B cell (primary cell): ENCODE data around the gene PAPSS2. TPM values are rescaled to one million over a fixed set of nuclear protein-coding genes. Genes with fewer than 3 reads are reported as not detected.

Source experiments
- ATAC-seq: fragments of 200-7000 bp; cut with Tn5 transposase; one replicate; pipeline ENCODE4 v1.10.0; 2021; ENCODE audit warnings: low read depth, mild to moderate bottlenecking, moderate number of reproducible peaks, moderate library complexity
- CTCF ChIA-PET: fragments of 350-600 bp; sonication (Branson Sonifier 250); formaldehyde crosslinking; loops from one replicate; lab custom pipeline; 2021; ENCODE audit warnings: antibody characterized with exemption, inconsistent platforms; lab: Charles Lee
- POLR2A ChIA-PET: fragments of 350-600 bp; sonication (Branson Sonifier 250); formaldehyde crosslinking; loops from one replicate; lab custom pipeline; 2021; ENCODE audit warnings: antibody characterized with exemption; lab: Charles Lee
- DNase-seq: peaks from one replicate; pipeline ENCODE4 v3.0.0; 2013
- H2AFZ ChIP-seq: 2 replicates; pipeline ENCODE4 v1.6.1; 2012; ENCODE audit warnings: mild to moderate bottlenecking, low read depth, low read length; ENCODE audit not compliant: insufficient read depth, poor library complexity, severe bottlenecking
- H3K27ac ChIP-seq, 2 donors: 1 replicate in 1 of 2; 2 replicates in 1 of 2; pipeline ENCODE4 v1.5.1; 2012 to 2013; ENCODE audit warnings: low read length in 2 of 2, mild to moderate bottlenecking in 2 of 2, moderate library complexity in 1 of 2
- H3K27me3 ChIP-seq, 4 experiments: fragments of 200-600 bp in 1 of 4; sonication (generic) in 1 of 4; replicated peaks in 1 of 4; 1 replicate in 2 of 4; 2 replicates in 2 of 4; pipeline versions ENCODE4 v1.6.1 to v1.7.0; 2013 to 2016; ENCODE audit warnings: low read length in 3 of 4, mild to moderate bottlenecking in 2 of 4, mixed read lengths in 1 of 4, moderate library complexity in 1 of 4; ENCODE audit not compliant: insufficient read depth in 4 of 4, control insufficient read depth in 3 of 4; ENCODE audit errors: control extremely low read depth in 1 of 4
- H3K36me3 ChIP-seq, 2 experiments: replicated peaks in 1 of 2; 1 replicate in 1 of 2; 2 replicates in 1 of 2; pipeline versions ENCODE4 v1.6.1 to v1.7.1; 2013; ENCODE audit warnings: low read length in 1 of 2; ENCODE audit not compliant: insufficient read depth in 2 of 2, control insufficient read depth in 1 of 2; ENCODE audit errors: control extremely low read depth in 1 of 2, extremely low read depth in 1 of 2
- H3K4me1 ChIP-seq, 2 donors: fragments of 200-600 bp in 1 of 2; sonication (generic) in 1 of 2; 1 replicate in 1 of 2; 2 replicates in 1 of 2; pipeline versions ENCODE4 v1.5.1 to v1.6.1; 2013 to 2017; ENCODE audit warnings: low read length in 2 of 2; ENCODE audit not compliant: control insufficient read depth in 2 of 2, insufficient read depth in 2 of 2
- H3K4me2 ChIP-seq: replicated peaks from 2 replicates; pipeline ENCODE3; 2012; ENCODE audit warnings: mild to moderate bottlenecking, low read depth, low read length; ENCODE audit not compliant: poor library complexity, severe bottlenecking
- H3K4me3 ChIP-seq, 5 experiments: fragments of 200-600 bp in 1 of 5; sonication (generic) in 1 of 5; 1 replicate in 3 of 5; 2 replicates in 2 of 5; pipeline versions ENCODE4 v1.5.1 to v1.7.0; 2011 to 2016; ENCODE audit warnings: low read length in 4 of 5, mild to moderate bottlenecking in 4 of 5, low read depth in 2 of 5, control low read depth in 1 of 5, moderate library complexity in 1 of 5; ENCODE audit not compliant: insufficient read depth in 1 of 5; ENCODE audit errors: control extremely low read depth in 1 of 5, extremely low read depth in 1 of 5
- H3K79me2 ChIP-seq: fragments of 200-600 bp; sonication (generic); one replicate; pipeline ENCODE4 v1.6.0; 2016; ENCODE audit warnings: low read length; ENCODE audit not compliant: control insufficient read depth, insufficient read depth
- H3K9ac ChIP-seq: fragments of 200-600 bp; sonication (generic); 2 replicates; pipeline ENCODE4 v1.6.1; 2017; ENCODE audit warnings: mild to moderate bottlenecking, low read length, moderate library complexity
- H3K9me3 ChIP-seq, 3 donors: one replicate each; pipeline versions ENCODE4 v1.6.1 to v1.7.1; 2013; ENCODE audit warnings: low read length in 2 of 3; ENCODE audit not compliant: control insufficient read depth in 2 of 3, insufficient read depth in 1 of 3; ENCODE audit errors: control extremely low read depth in 1 of 3
- H4K20me1 ChIP-seq: 2 replicates; pipeline ENCODE4 v1.6.0; 2012; ENCODE audit warnings: mild to moderate bottlenecking, low read length; ENCODE audit not compliant: insufficient read depth, control insufficient read depth, poor library complexity, severe bottlenecking
- H3K27ac Mint-ChIP-seq: one replicate; pipeline ENCODE4 v1.8.0; 2021; ENCODE audit warnings: mixed read lengths
- H3K27me3 Mint-ChIP-seq: one replicate; pipeline ENCODE4 v1.8.0; 2021; ENCODE audit warnings: mixed read lengths
- H3K4me1 Mint-ChIP-seq: one replicate; pipeline ENCODE4 v1.8.0; 2021; ENCODE audit warnings: mixed read lengths
- H3K4me3 Mint-ChIP-seq: one replicate; pipeline ENCODE4 v1.8.0; 2021; ENCODE audit warnings: mixed read lengths
- H3K9me3 Mint-ChIP-seq: one replicate; pipeline ENCODE4 v1.8.0; 2022; ENCODE audit warnings: mixed read lengths; ENCODE audit not compliant: insufficient read depth
- EZH2 ChIP-seq: IDR thresholded peaks from 2 replicates; pipeline ENCODE4 v1.6.1; 2012; ENCODE audit warnings: borderline replicate concordance, low read depth, mild to moderate bottlenecking, moderate library complexity, low read length; ENCODE audit not compliant: insufficient read depth, poor library complexity, severe bottlenecking
- WGBS: methylation state at CpG from one replicate; pipeline ENCODE4 v1.1.5; 2013; ENCODE audit warnings: missing lambda C conversion rate; ENCODE audit not compliant: insufficient coverage; 5-methylcytosine and 5-hydroxymethylcytosine counted together
- intact Hi-C: fragments of 100-400 bp; cut with micrococcal nuclease; formaldehyde crosslinking; loops from one replicate; pipeline ENCODE4 v1.10.0; 2022
- polyA plus RNA-seq: library from polyadenylated mRNA; depleted of rRNA; stranded (reverse); fragments of >200 nt; gene quantifications from 2 replicates; pipeline ENCODE4 v1.2.3, GENCODE V29; 2012
- total RNA-seq, 2 donors: library from RNA; stranded (reverse); fragments of 120-200 nt in 1 of 2; gene quantifications; 1 replicate in 1 of 2; 2 replicates in 1 of 2; pipeline versions ENCODE4 v1.2.3 to v1.2.4, GENCODE V29; 2013 to 2022
- TF ChIP-seq, protein P1 (sequence below): fragments of 200-600 bp; IDR thresholded peaks from one replicate; pipeline ENCODE4 v1.8.0; 2022; ENCODE audit warnings: antibody characterized with exemption, mild to moderate bottlenecking

PAPSS2 gene
- total and polyA plus RNA-seq, 2 donors (not counting 1 experiment from before 2014, with no cell fraction given): not detected

GRCh38 chr10:87652261-87652660, 7.4 kb upstream of the PAPSS2 start:
- Histone ChIP-seq H3K4me1 (no peaks in the 10 kb centered on the region), H3K27ac (no peak overlapping the region), H3K4me2 (no peak overlapping the region), H3K4me3 (no peak overlapping the region), H3K9me3 (no peaks in the 10 kb centered on the region), H3K27me3 (no peaks in the 10 kb centered on the region), H3K9ac (no peak overlapping the region), H2AFZ (no peak overlapping the region), H3K36me3 (no peaks in the 10 kb centered on the region), H3K79me2 (no peaks in the 10 kb centered on the region), H4K20me1 (no peaks in the 10 kb centered on the region)
- no peaks in the 10 kb centered on the region for H3K9me3 Mint-ChIP-seq
- 80% methylated on average over 1 of the region's 1 CpG for WGBS
- H3K27me3 Mint-ChIP-seq: peaks cover 17% of the 10 kb centered on the region
- intact Hi-C loops: no loop called here
- no peaks in the 10 kb centered on the region for H3K4me1 Mint-ChIP-seq
- ATAC-seq (no peak), DNase-seq (no peak)
- no peak overlapping the region for H3K4me3 Mint-ChIP-seq
- ChIA-PET POLR2A (no interaction called here), CTCF (interaction anchor here (1.3 kb wide), 1 partner anchor 900 kb away, joined by 4 read pairs; no protein-coding TSS in a partner anchor)
- H3K27ac Mint-ChIP-seq: no peak overlapping the region
- TF ChIP-seq, protein P1, sequence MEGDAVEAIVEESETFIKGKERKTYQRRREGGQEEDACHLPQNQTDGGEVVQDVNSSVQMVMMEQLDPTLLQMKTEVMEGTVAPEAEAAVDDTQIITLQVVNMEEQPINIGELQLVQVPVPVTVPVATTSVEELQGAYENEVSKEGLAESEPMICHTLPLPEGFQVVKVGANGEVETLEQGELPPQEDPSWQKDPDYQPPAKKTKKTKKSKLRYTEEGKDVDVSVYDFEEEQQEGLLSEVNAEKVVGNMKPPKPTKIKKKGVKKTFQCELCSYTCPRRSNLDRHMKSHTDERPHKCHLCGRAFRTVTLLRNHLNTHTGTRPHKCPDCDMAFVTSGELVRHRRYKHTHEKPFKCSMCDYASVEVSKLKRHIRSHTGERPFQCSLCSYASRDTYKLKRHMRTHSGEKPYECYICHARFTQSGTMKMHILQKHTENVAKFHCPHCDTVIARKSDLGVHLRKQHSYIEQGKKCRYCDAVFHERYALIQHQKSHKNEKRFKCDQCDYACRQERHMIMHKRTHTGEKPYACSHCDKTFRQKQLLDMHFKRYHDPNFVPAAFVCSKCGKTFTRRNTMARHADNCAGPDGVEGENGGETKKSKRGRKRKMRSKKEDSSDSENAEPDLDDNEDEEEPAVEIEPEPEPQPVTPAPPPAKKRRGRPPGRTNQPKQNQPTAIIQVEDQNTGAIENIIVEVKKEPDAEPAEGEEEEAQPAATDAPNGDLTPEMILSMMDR: no peak
- no peak for TF ChIP-seq EZH2

- ATAC-seq: no peak
These were observed 5.5 kb upstream of the PAPSS2 start for GRCh38 chr10:87654212-87654611.

More at GRCh38 chr10:87654212-87654611, 5.5 kb upstream of the PAPSS2 start:
- Histone ChIP-seq H3K4me3 (no peak overlapping the region), H3K27ac (no peak overlapping the region), H3K4me1 (no peaks in the 10 kb centered on the region), H3K9me3 (no peaks in the 10 kb centered on the region), H3K36me3 (no peaks in the 10 kb centered on the region), H3K9ac (no peak overlapping the region), H3K4me2 (no peak overlapping the region), H2AFZ (no peak overlapping the region), H4K20me1 (no peaks in the 10 kb centered on the region), H3K79me2 (no peaks in the 10 kb centered on the region), H3K27me3 (peaks cover 0 to 5% (median 2%) of the 10 kb centered on the region in 4 experiments)
- Mint-ChIP-seq H3K4me1 (peaks cover 2% of the 10 kb centered on the region), H3K9me3 (no peaks in the 10 kb centered on the region), H3K27me3 (peaks cover 20% of the 10 kb centered on the region), H3K27ac (no peak overlapping the region), H3K4me3 (no peak overlapping the region)
- ChIA-PET CTCF (no interaction called here), POLR2A (no interaction called here)
- intact Hi-C loops: no loop called here
- WGBS: 57% methylated on average over 1 of the region's 1 CpG
- no peak for TF ChIP-seq EZH2
- TF ChIP-seq, protein P1: no peak
- no peak for DNase-seq
